ACC112 (cell line): ENCODE measurements around the gene PPP6R2.
"Not testable (repeated sequence)": the region's sequence is repeated elsewhere in the genome, so short reads cannot be mapped to it uniquely, and the experiment has no call there.

Source experiments
- H2AFZ ChIP-seq: fragments of 200-600 bp; sonication (generic); one replicate; pipeline ENCODE4 v1.6.0; 2017; ENCODE audit warnings: antibody characterized with exemption, low read length; ENCODE audit not compliant: unreplicated experiment
- H3K27ac ChIP-seq: fragments of 200-600 bp; sonication (generic); 2 replicates; pipeline ENCODE4 v1.5.1; 2014; ENCODE audit warnings: low read depth, mild to moderate bottlenecking, antibody characterized with exemption, low read length, moderate library complexity
- H3K27me3 ChIP-seq: fragments of 200-600 bp; sonication (generic); 2 replicates; pipeline ENCODE4 v1.6.1; 2014; ENCODE audit warnings: mild to moderate bottlenecking, antibody characterized with exemption, low read length, moderate library complexity, mixed read lengths; ENCODE audit not compliant: insufficient read depth
- H3K36me3 ChIP-seq: fragments of 200-600 bp; sonication (generic); 2 replicates; pipeline ENCODE4 v1.6.1; 2016; ENCODE audit warnings: mild to moderate bottlenecking, antibody characterized with exemption, low read length, moderate library complexity, mixed read lengths; ENCODE audit not compliant: insufficient read depth
- H3K4me1 ChIP-seq: fragments of 200-600 bp; sonication (generic); one replicate; pipeline ENCODE4 v1.6.1; 2016; ENCODE audit warnings: low read length, mixed read lengths; ENCODE audit not compliant: insufficient read depth, unreplicated experiment, control insufficient read depth
- H3K4me3 ChIP-seq: fragments of 200-600 bp; sonication (generic); 2 replicates; pipeline ENCODE4 v1.5.1; 2014; ENCODE audit warnings: mild to moderate bottlenecking, low read depth, low read length
- H3K79me2 ChIP-seq: fragments of 200-600 bp; sonication (generic); one replicate; pipeline ENCODE4 v1.6.0; 2016; ENCODE audit warnings: low read length; ENCODE audit not compliant: control insufficient read depth, unreplicated experiment, insufficient read depth

The PPP6R2 gene

GRCh38 chr22:50356186-50356585, 13.1 kb downstream of the PPP6R2 start:
- Histone ChIP-seq H3K27ac (no peak overlapping the region), H3K36me3 (no peaks in the 10 kb centered on the region), H2AFZ (no peak overlapping the region), H3K27me3 (no peaks in the 10 kb centered on the region), H3K4me3 (no peak overlapping the region), H3K4me1 (no peaks in the 10 kb centered on the region), H3K79me2 (peaks cover 21% of the 10 kb centered on the region)

- Histone ChIP-seq H3K36me3 (no peaks in the 10 kb centered on the region), H3K4me1 (no peaks in the 10 kb centered on the region), H3K79me2 (peaks cover 32% of the 10 kb centered on the region), H3K27ac (no peak overlapping the region), H3K4me3 (no peak overlapping the region), H2AFZ (no peak overlapping the region), H3K27me3 (no peaks in the 10 kb centered on the region)
Measured at GRCh38 chr22:50357222-50357621, 14.1 kb downstream of the PPP6R2 start.

GRCh38 chr22:50357756-50358155, 14.6 kb downstream of the PPP6R2 start:
- Histone ChIP-seq H3K27ac (no peak overlapping the region), H3K27me3 (no peaks in the 10 kb centered on the region), H3K4me1 (no peaks in the 10 kb centered on the region), H3K79me2 (peaks cover 37% of the 10 kb centered on the region), H3K4me3 (no peak overlapping the region), H3K36me3 (no peaks in the 10 kb centered on the region), H2AFZ (no peak overlapping the region)

GRCh38 chr22:50360578-50360977, 17.5 kb downstream of the PPP6R2 start:
- Histone ChIP-seq H3K36me3 (no peaks in the 10 kb centered on the region), H3K4me1 (no peaks in the 10 kb centered on the region), H3K27me3 (no peaks in the 10 kb centered on the region), H3K4me3 (no peak overlapping the region), H2AFZ (no peak overlapping the region), H3K79me2 (peaks cover 44% of the 10 kb centered on the region), H3K27ac (no peak overlapping the region)

GRCh38 chr22:50361222-50361621, 18.1 kb downstream of the PPP6R2 start:
- no peaks in the 10 kb centered on the region for H3K36me3 ChIP-seq
- no peaks in the 10 kb centered on the region for H3K27me3 ChIP-seq
- no peak overlapping the region for H3K4me3 ChIP-seq
- H3K4me1 ChIP-seq, result no peaks in the 10 kb centered on the region
- H3K79me2 ChIP-seq, result peaks cover 48% of the 10 kb centered on the region
- H3K27ac ChIP-seq, result no peak overlapping the region
- H2AFZ ChIP-seq, result no peak overlapping the region

GRCh38 chr22:50361688-50362087, 18.6 kb downstream of the PPP6R2 start:
- no peak overlapping the region for H3K4me3 ChIP-seq
- no peaks in the 10 kb centered on the region for H3K4me1 ChIP-seq
- no peak overlapping the region for H2AFZ ChIP-seq
- peaks cover 48% of the 10 kb centered on the region for H3K79me2 ChIP-seq
- no peaks in the 10 kb centered on the region for H3K27me3 ChIP-seq
- H3K27ac ChIP-seq, result no peak overlapping the region
- H3K36me3 ChIP-seq, result no peaks in the 10 kb centered on the region

- Histone ChIP-seq H3K36me3 (no peaks in the 10 kb centered on the region), H3K79me2 (peaks cover 50% of the 10 kb centered on the region), H3K27ac (no peak overlapping the region), H3K4me3 (no peak overlapping the region), H2AFZ (no peak overlapping the region), H3K4me1 (no peaks in the 10 kb centered on the region), H3K27me3 (no peaks in the 10 kb centered on the region)
Measured at GRCh38 chr22:50363166-50363802, 20.2 kb downstream of the PPP6R2 start.

- not testable (repeated sequence) for H3K4me1 ChIP-seq, H3K27ac ChIP-seq, H3K27me3 ChIP-seq, H3K36me3 ChIP-seq, H2AFZ ChIP-seq, H3K4me3 ChIP-seq
- peaks cover 47% of the 10 kb centered on the region for H3K79me2 ChIP-seq
Measured at GRCh38 chr22:50363803-50364194, 20.7 kb downstream of the PPP6R2 start.

- H3K4me3 ChIP-seq, result no peak overlapping the region
- no peaks in the 10 kb centered on the region for H3K27me3 ChIP-seq
- peaks cover 17% of the 10 kb centered on the region for H3K79me2 ChIP-seq
- H3K27ac ChIP-seq, result no peak overlapping the region
- no peaks in the 10 kb centered on the region for H3K4me1 ChIP-seq
- no peaks in the 10 kb centered on the region for H3K36me3 ChIP-seq
- H2AFZ ChIP-seq, result no peak overlapping the region
Measured at GRCh38 chr22:50367778-50368500, 24.8 kb downstream of the PPP6R2 start.

GRCh38 chr22:50371101-50371648, 28.0 kb downstream of the PPP6R2 start:
- H3K27ac ChIP-seq, result no peak overlapping the region
- no peak overlapping the region for H2AFZ ChIP-seq
- no peaks in the 10 kb centered on the region for H3K27me3 ChIP-seq
- H3K36me3 ChIP-seq, result no peaks in the 10 kb centered on the region
- no peaks in the 10 kb centered on the region for H3K4me1 ChIP-seq
- H3K4me3 ChIP-seq, result no peak overlapping the region
- H3K79me2 ChIP-seq, result peaks cover 6% of the 10 kb centered on the region

- H3K27ac ChIP-seq, result no peak overlapping the region
- H3K4me1 ChIP-seq, result no peaks in the 10 kb centered on the region
- H2AFZ ChIP-seq, result no peak overlapping the region
- H3K79me2 ChIP-seq, result no peaks in the 10 kb centered on the region
- H3K27me3 ChIP-seq, result no peaks in the 10 kb centered on the region
- H3K4me3 ChIP-seq, result no peak overlapping the region
- H3K36me3 ChIP-seq, result no peaks in the 10 kb centered on the region
Measured at GRCh38 chr22:50376085-50376651, 33.0 kb downstream of the PPP6R2 start.
